HL-60 (cell line): ENCODE measurements around the gene MOB3B.

Experiments
- DNase-seq, 2 experiments: peaks; one replicate each; pipeline ENCODE4 v3.0.0-alpha.2; 2010 to 2020; ENCODE audit warnings: low read depth in 1 of 2, low spot score in 1 of 2
- H3K27ac ChIP-seq: fragments of 250-450 bp; sonication (Bioruptor Pico); replicated peaks from 2 replicates; pipeline ENCODE4 v1.5.1; 2020; ENCODE audit warnings: mild to moderate bottlenecking, moderate library complexity
- H3K27me3 ChIP-seq: fragments of 250-450 bp; sonication (Bioruptor Pico); 2 replicates; pipeline ENCODE4 v1.5.1; 2021; ENCODE audit warnings: mild to moderate bottlenecking, moderate library complexity; ENCODE audit not compliant: insufficient read depth, poor library complexity, severe bottlenecking
- H3K4me3 ChIP-seq: replicated peaks from 2 replicates; pipeline ENCODE4 v1.5.1; 2011; ENCODE audit warnings: mild to moderate bottlenecking, control low read depth, low read length; ENCODE audit not compliant: insufficient read depth
- CTCF ChIP-seq: IDR thresholded peaks from one replicate; pipeline ENCODE4 v1.5.1; 2011; ENCODE audit warnings: low read length, control low read depth, inconsistent platforms; ENCODE audit not compliant: insufficient read depth
- GABPA ChIP-seq: IDR thresholded peaks from 2 replicates; pipeline ENCODE4 v1.6.1; 2012; ENCODE audit warnings: low read depth
- POLR2AphosphoS5 ChIP-seq: IDR thresholded peaks from 2 replicates; pipeline ENCODE4 v1.6.1; 2012; ENCODE audit warnings: low read depth
- REST ChIP-seq: IDR thresholded peaks from 2 replicates; pipeline ENCODE4 v1.6.1; 2012; ENCODE audit warnings: low read depth; ENCODE audit not compliant: insufficient replicate concordance
- SPI1 ChIP-seq: IDR thresholded peaks from 2 replicates; pipeline ENCODE4 v1.6.1; 2012; ENCODE audit warnings: low read depth, mild to moderate bottlenecking, borderline replicate concordance

MOB3B gene

GRCh38 chr9:27392451-27392850 lies 137.2 kb downstream of the MOB3B start:
- no peak for TF ChIP-seq REST
- no peak for TF ChIP-seq CTCF
- TF ChIP-seq GABPA = no peak
- TF ChIP-seq POLR2AphosphoS5 = no peak
- TF ChIP-seq SPI1 = no peak
- Histone ChIP-seq H3K27ac (no peak overlapping the region), H3K27me3 (no peaks in the 10 kb centered on the region), H3K4me3 (no peak overlapping the region)
- DNase-seq = no peak

GRCh38 chr9:27391040-27391895 lies 138.3 kb downstream of the MOB3B start:
- no peak overlapping the region for H3K4me3 ChIP-seq
- no peak for TF ChIP-seq SPI1
- TF ChIP-seq POLR2AphosphoS5 = no peak
- no peak for TF ChIP-seq REST
- TF ChIP-seq CTCF = no peak
- no peak for TF ChIP-seq GABPA
- H3K27ac ChIP-seq = no peak overlapping the region
- no peak for DNase-seq
- H3K27me3 ChIP-seq = no peaks in the 10 kb centered on the region

- no peak overlapping the region for H3K27ac ChIP-seq
- DNase-seq = no peak
- no peak overlapping the region for H3K4me3 ChIP-seq
- H3K27me3 ChIP-seq = no peaks in the 10 kb centered on the region
- TF ChIP-seq CTCF (no peak), GABPA (no peak)
These were observed 141.5 kb downstream of the MOB3B start for GRCh38 chr9:27388150-27388549.

- no peaks in the 10 kb centered on the region for H3K27me3 ChIP-seq
- no peak overlapping the region for H3K27ac ChIP-seq
- no peak overlapping the region for H3K4me3 ChIP-seq
- no peak for TF ChIP-seq REST
- TF ChIP-seq POLR2AphosphoS5 = no peak
- TF ChIP-seq CTCF = no peak
- no peak for TF ChIP-seq GABPA
- no peak for TF ChIP-seq SPI1
- DNase-seq = no peak
These were observed 141.9 kb downstream of the MOB3B start for GRCh38 chr9:27387722-27388121.
